ENCODE results near the gene BAG1.

Gene BAG1

DNA sequence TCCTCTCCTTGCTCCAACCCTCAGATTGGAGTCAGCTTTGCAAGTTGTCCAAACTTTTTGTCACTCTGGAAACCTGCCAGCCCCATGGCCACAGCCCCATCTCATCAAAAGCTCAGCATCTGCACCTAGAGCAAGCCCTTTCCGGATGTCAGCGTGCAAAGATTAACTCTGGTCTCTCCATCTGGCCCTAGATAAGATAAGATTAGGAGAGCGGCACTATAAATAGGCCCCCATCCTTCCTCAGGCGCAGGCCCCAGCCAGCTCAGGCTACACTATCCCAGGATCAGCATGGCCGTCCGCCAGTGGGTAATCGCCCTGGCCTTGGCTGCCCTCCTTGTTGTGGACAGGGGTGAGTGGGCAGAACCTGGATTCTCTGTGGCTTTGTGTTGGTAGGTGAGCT lies 24.6 kb downstream of the BAG1 start, which contains the start of gene SPINK4:
Gene SPINK4 (plus strand): TSS at position 247 of the 400 bp plus-strand sequence. CDS start 42 bp downstream, at position 289.
- DNase-seq, result peak; percentile 11

DNA sequence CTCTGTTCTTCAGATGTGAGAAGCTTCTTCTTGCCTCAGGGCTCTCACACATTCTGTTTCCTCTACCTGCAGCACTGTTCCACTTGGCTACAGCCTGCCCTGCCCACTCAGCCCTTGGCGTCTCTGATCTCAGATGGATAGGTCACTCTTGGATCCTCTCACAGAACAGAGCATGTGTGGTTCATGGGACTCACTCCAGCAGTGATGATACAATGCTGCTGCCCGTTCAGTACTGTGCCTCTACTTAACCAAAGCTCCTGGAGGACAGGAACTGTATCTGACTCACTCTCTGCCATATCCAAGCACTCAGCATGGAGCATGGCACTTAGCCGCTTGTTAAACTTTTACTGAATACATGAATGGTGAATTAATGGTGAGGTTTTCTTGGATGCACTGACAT lies 27.9 kb downstream of the BAG1 start:
- DNase-seq, result no peak

DNA sequence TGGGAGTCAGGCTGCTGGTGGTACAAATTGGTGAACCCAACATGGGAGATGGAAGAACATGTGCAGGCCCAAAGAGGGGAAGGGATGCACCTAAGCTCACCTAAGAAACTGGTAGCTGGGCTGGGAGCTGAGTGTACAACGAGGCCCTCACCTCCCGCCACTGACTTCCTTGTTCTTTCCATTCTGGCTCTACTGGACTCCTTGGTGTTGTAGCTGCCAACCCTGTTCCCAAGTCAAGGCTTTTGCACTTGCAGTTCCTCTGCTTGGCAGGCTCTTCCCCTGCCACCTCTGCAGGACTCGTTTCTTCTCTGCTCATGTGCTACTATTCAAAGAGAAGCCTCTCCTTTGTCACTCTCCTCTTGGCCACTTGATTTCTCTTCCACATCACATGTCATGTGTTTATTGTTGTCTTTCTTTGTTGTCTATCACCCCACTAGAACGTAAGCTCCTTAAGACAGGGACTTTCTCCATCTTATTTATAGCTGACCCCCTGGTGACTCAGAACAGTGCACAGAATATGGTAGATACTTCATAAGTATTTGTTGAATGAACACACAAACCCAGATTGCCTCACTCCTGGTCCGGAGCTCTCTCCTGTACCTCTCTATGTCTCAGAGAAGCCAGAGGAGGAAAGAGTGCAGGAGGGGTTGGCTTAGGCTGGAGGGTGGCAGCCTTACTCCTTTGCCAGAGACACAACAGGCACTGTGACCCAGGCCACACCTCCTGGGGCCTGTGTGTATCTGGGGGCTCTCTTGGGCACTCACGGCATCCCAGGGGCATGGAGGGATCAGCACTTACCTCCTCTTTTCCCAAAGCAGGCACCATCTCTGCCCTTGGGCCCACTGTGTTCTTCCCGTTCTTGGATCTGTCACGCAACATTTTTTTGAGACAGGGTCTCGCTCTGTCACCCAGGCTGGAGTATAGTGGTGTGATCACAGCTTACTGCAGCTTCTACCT lies 29.7 kb downstream of the BAG1 start:
- no peak for DNase-seq

DNA sequence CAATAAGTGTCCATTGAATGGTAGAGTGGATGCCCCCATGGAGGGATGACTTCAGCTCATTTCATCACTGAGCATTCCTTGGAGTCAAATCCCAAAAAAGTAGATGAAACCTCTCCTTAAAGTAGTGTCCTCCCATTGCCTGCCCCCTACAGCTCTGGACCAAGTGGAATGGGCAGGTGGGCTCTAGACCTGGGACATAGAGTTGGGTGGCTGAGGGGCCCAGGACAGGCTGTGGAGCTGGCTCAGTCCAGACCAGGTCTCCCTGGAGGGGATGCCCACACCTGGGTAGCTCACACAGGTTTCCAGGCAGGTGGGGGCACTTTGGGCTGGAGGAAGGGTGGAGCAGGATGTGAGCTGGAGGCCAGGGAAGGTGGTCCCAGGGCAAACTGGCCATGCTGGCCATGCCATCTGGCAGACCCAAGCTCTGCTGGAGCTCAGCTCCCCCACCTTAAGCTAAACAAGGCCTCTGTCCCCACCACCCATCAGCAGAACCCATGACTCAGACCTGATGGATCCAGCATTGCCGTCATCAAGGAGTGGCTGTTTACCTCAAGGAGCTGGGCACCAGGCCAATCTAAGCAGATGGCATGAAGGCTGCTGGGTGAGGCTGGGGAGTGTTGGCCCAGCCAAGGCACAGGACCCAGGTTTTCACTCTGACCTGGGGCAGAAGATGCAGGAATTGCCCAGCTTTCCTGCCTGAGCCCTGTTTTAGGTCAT lies 30.7 kb downstream of the BAG1 start:
- DNase-seq, result peak; percentile 8

DNA sequence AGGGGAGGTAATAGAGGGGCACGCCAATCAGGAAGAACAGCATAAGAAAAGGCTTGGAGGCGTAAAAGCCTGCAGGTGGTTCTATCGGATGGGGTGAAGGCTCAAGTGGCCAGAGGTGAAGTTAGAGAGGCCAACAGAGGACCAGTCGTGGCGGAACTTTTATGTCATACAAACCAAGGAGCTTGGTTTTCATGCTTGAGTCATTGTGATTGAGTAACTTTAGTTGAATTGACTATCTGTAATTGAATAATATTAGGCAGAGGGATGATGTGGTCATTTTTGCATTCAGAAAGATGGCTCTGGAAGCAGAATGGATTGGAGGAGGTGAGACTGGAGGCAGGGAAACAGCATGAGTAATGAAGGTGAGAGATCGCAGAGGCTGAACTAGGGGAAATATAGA lies 31.7 kb downstream of the BAG1 start:
- no peak for DNase-seq

DNA sequence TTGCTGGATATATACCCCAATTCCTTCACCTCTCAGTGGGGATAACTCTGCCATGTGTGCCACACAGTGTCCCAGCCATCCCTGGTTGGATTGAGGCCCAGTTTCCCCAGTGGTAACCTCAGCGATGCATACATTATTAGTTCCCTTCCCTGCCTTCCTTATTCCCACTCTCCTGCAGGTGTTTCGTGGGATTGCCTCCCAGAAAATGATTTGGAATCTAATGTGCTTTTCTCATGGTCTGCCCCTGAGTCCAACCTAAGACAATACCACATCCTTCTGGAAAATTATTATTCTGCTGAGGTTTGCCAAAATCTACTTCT lies 32.9 kb downstream of the BAG1 start:
- DNase-seq, result no peak

DNA sequence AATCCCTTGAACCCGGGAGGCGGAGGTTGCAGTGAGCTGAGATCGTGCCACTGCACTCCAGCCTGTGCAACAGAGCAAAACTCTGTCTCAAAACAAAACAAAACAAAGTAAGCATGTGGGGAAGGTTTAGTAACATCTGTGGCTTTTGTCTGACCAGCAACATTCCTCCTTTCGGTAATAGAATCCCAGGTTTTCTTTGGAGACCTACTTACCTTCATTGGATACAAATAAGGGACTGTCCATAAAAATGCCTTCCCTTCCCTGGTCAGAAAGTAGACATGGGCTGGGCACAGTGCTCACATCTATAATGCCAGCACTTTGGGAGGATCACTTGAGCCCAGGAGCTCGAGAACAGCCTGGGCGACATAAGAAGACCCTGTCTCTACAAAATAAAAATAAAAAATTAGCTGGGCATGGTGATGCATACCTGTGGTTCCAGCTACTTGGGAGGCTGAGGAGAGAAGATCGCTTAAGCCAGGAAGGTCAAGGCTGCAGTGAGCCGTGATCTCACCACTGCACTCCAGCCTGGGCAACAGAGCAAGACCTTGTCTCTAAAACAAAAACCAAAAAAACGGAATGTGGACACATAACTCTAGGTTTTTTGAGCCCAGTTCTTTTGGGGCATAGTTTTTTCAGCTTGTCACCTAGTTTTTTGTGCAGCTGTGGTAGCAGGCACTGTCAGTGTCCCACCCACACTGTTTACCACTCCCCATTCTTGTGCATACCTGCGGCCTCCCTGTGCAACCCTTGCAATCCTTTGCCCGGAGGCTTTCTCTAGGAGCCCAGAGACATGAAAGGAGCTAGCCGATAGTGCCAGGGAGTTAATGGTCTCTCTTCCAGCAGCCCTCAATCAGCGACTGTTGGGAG lies 33.5 kb downstream of the BAG1 start:
- no peak for DNase-seq

DNA sequence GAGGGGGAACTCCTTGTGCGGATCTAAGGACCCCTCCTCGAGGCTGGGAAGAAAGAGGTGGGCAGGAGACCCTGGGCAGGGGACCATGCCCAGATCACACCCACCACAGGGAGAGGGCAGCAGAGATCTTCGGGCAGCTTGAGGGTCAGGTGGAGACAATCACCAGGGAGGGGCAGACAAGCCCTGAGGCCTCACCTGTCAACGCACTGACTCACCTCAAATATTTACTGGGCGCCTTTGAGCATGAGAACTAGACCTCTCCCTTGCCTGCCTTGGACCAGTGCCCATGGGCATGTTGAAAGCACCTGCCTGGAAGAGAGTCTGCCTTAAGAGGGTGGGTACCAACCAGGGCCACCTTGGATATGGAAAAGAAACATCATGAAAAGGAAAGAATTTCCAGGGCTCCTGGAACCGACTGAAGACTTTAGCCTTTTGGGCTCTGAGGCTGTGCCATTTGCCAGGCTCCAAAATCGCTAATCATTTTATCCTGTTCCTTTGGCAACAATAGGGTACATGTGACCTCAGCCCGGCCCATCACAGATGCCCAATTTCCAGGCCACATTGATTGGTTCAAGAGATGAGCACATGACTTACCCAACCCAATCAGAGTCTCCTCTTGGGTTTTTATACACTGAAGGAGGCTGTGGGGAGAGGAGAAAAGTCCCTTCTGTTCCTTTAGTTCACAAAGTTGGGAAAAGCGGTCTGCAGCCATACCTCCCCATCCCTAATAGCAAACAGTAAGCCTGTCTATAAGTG lies 35.0 kb downstream of the BAG1 start:
- peak; percentile 95 for DNase-seq

DNA sequence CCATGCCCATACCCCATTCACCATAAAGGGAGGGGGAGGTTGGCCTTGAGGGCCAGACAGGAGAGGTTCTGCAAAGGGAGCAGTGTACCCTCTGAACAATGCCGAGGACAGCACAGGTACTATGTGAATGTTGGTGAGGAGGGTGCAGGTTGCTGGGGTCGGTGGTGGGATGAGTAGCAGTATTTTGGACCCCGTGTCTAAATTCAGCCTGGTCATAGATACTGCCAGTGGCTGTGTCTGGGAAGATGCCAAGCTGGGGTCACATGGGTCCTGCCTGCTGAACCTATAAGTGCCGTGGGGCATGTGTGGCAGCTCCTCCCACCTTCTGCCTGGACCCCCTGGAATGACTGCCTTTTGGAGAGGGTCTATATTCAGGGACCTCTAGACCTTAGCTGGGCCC lies 35.9 kb downstream of the BAG1 start:
- no peak for DNase-seq

DNA sequence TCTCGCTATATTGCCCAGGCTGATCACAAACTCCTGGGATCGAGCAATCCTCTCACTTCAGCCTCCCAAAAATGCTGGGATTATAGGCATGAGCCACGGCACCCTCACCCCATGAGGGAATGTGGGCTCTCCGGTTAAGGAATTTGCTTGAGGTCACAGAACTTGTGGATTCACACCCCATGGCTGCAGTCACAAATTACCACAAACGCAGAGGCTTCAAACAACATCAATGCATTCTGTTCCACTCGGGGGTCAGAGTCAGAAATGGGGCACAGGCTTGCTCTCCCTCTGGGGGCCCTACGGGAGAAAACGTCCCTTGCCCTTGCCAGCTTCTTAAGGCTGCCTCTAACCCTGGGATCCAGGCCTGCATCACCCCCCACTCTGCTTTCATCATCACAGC lies 36.8 kb downstream of the BAG1 start:
- no peak for DNase-seq

DNA sequence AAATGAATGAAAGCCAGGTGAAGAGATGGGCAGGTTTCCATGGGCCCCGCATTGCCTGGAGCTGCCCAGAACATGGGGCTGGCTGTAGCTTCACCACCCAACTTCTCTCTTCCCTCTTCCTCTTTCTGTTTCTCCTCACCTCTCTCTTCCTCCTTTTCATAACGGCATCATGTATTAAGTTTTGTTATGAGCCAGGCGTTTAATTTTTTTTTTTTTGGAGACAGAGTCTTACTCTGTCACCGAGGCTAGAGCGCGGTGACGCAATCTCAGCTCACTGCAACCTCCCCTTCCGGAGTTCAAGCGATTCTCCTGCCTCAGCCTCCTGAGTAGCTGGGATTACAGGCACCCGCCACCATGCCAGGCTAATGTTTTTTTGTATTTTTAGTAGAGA lies 37.5 kb downstream of the BAG1 start:
- no peak for DNase-seq

DNA sequence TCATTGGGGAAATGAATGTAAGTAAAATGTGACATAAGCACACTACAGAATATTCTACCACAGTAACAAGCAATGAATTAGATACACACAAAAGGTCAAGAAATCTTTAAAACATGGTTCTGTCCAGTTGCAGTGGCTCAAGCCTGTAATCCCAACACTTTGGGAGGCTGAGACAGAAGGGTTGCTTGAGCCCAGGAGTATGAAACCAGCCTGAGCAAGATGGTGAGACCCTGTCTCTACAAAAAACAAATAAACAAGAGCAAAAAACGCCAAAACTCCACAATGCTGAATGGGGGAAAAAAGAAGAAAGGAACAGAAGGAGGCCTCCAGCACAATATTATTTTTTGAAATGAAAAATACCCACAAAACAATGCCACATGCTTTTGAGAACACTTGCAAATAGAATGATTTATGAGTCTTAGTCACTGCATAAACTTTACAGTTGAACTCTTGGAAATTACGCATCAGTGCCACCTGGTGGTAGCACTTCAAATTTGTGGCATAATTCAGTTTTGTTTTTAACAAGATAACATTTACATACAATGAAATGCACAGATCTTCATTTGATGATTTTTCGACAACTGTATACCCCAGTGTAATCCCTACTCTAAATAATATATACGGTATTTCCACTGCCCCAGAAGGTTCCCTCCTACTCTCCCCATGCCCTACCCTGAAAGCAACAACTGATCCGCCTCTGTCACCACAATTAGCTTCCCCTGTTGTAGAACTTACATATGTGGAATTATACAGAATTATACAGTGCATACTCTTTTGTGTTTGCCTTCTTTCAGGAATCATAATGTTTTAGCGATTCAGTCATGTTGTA lies 39.0 kb downstream of the BAG1 start:
- peak; percentile 60 for DNase-seq

DNA sequence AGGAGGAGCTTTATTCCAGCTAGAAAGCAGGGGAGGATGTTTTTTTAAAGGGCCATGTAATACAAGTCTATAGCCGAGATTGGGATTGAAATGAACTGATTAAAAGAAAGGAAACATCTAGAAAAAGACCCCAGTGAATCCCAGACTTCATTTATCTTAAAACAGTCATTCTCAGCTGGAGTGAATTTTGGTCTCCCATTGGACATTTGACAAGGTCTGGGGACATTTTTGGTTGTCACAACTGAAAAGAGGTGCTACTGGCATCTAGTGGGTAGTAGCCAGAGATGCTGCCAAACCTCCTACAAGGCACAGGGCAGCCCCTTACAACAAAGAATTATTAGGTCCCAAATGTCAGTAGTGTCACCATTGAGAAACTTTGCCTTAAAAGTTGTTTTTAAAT lies 40.8 kb downstream of the BAG1 start:
- DNase-seq, result no peak

DNA sequence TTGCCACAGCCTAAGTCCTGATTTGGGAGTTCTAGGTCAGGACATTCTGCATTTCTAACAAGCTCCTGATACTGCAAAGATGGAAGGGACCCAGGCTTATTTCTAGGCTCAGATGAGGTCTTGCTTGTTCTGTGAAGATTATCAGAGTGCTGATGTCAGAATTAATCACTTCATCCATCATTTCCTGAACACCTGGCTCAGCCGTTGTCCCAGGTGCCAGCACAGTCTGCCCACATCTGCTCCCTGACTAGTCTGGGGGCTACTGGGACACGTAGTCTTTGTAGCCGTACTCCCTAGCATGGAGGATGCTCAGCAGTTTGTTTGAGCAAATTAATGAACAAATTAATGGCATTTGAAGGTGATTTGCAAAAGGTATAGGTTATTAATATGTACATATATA lies 42.5 kb downstream of the BAG1 start:
- DNase-seq, result peak; percentile 76

DNA sequence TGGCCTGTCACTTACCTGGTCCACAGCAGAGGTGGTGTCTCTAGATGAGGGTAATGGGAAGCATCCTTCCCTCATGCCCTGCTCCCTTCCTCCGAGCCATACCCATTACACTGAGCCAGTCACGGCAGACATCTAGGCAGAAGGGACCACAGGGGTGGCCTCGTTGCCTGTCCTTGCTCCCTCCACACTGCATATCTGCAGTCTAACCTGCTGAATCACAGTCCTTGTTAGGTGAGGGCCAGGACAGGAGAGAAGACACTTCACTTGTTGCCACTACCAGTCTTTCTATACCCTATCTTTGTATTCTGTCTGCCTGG lies 43.0 kb downstream of the BAG1 start:
- no peak for DNase-seq

DNA sequence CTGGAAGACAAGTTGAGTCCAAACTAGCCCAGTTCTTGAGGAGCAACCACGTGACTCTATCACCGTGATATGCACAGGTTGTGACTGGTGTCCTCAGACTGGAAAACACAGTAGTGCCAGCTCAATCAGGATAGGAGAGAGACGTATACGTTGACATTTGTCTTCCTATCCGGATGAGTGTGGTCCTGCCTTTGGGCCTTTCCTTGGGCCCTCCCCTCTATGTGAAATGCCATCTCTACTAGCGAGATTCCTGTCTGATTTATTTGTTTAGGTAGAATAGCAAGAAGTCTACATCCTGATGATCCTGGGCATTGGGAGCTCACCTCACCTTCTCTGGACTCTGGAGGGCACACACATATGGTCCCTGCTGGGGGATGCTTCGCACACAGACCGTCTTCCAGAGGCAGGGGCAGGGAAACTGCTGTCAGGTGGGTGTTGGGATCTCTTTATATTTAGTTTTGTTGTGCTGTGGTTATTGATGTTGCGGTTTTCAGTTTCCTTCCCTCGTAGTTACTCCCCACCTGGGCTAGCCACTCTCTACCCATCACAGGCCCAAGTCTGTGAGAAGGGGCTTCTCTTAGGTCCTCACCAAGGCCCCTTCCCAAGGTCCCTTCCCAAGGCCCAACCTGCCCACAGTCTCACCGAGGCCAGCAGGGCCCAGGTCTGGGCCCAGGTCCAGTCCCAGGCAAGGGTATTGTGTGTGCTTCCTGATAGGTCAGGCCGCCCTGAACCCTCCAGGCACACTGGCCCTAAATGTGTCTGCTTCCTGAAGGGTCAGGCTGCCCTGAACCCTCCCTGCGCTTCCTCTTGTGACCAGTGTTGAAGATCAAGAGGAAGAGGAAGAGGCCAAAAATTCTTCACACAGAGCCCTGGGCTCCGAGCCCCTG lies 43.6 kb downstream of the BAG1 start:
- no peak for DNase-seq

DNA sequence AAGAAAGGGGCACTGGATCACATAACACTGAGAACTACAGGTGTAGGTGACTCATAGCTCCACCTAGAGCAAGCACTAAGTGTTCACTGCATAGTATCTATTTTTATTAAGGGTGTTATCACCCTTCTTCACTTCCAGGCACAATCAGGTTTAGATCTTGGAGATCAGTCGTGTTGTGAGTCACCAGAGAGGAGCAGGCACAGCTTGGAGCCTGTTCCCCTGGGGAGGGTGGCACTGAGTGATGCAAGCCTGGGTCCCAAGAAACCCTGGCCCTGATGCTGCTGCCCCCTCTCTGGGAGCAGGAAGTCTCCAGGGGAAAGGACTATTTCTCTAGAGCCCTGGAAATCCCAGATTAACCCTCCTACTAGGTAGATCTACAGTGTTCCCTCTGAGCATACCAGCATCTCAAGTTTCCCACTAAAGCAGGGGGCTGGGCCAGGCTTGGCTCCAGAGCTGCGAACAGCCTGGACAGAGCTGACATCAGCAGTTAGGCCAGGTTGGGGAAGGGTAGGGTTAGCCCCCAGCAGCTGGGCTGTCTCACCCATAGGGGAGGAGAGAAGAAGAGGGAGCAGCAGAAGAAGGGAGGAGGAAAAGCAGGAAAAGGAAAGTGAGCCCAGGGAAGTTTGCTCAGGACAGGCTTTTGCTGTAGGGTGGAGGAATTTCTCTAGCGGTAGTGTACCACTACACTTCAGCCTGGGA lies 52.7 kb downstream of the BAG1 start:
- DNase-seq, result no peak

DNA sequence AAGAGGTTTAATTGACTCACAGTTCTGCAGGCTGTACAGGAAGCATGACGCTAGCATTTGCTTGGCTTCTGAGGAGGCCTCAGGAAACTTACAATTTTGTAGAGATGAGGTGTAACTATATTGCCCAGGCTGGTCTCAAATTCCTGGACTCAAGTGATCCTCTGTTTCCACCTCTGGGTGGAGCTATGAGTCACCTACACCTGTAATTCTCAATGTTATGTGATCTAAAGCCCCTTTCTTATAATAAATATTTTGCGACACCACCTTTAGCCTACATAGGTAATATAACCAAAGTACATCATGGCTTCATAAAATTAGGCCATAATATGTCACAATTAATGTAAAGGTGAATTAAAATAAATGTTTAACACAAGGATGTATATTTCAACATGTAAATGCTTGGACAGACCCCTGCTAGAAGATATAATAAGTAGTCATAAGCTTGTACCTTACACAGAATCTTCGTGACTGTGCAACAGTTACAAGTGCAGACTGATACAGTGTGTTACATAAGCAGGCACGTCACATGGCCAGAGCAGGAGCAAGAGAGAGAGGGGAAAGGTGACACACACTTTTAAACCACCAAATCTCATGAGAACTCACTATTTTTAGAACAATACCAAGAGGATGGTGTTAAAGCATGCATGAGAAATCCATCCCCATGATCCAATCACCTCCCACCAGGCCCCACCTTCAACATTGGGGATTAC lies 54.3 kb downstream of the BAG1 start:
- DNase-seq, result no peak

DNA sequence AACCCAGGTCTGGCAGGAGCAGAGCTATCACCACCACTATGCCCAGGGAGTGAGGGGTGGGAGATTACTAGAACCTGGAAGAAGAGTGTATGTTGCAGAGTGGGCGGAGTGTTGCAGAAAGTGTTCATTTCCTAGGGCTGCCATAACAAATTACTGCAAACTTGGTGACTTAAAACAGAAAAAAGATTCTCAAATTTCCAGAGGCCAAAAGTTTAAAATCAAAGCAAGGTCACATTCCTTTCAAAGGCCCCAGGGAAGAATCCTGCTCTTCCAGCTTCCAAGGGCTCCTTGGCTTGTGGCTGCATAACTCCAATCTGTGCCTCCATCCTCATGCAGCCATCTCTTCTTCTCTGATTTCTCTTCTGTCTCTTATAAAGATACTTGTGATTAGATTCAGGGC lies 55.1 kb downstream of the BAG1 start:
- no peak for DNase-seq

Measured in NCI-H146 (cell line).